DND-41 (cell line): ENCODE data around the gene CACNB4.

Experiments
- ATAC-seq: fragments of 200-7000 bp; cut with Tn5 transposase; 3 replicates; pipeline ENCODE4 v1.9.1; 2021; ENCODE audit warnings: low read depth; ENCODE audit not compliant: insufficient read depth
- DNase-seq: peaks from one replicate; pipeline ENCODE4 v3.0.0-alpha.2; 2020
- H2AFZ ChIP-seq: 2 replicates; pipeline ENCODE4 v1.6.0; 2012; ENCODE audit warnings: low read depth, low read length
- H3K27ac ChIP-seq: 2 replicates; pipeline ENCODE4 v1.5.1; 2012; ENCODE audit warnings: low read length, inconsistent platforms
- H3K27me3 ChIP-seq: fragments of 200-600 bp; sonication (generic); 2 replicates; pipeline ENCODE4 v1.6.0; 2012; ENCODE audit warnings: low read length, mild to moderate bottlenecking, inconsistent platforms; ENCODE audit not compliant: insufficient read depth, poor library complexity
- H3K36me3 ChIP-seq: 2 replicates; pipeline ENCODE4 v1.5.1; 2012; ENCODE audit warnings: low read length, inconsistent platforms; ENCODE audit not compliant: insufficient read depth
- H3K4me1 ChIP-seq: 2 replicates; pipeline ENCODE4 v1.5.1; 2012; ENCODE audit warnings: mild to moderate bottlenecking, low read length; ENCODE audit not compliant: insufficient read depth
- H3K4me2 ChIP-seq: 2 replicates; pipeline ENCODE4 v1.6.0; 2012; ENCODE audit warnings: mild to moderate bottlenecking, moderate library complexity, low read length, inconsistent platforms; ENCODE audit not compliant: insufficient read depth
- H3K4me3 ChIP-seq, 2 experiments: fragments of 200-600 bp in 1 of 2; shearing (Covaris generic) in 1 of 2; 2 replicates each; pipeline ENCODE4 v1.5.1; 2012 to 2016; ENCODE audit warnings: inconsistent platforms in 2 of 2, low read length in 2 of 2, mild to moderate bottlenecking in 2 of 2, low read depth in 1 of 2, moderate library complexity in 1 of 2
- H3K79me2 ChIP-seq: 2 replicates; pipeline ENCODE4 v1.6.0; 2012; ENCODE audit warnings: low read length, inconsistent platforms; ENCODE audit not compliant: insufficient read depth
- H3K9ac ChIP-seq: 2 replicates; pipeline ENCODE4 v1.6.0; 2012; ENCODE audit warnings: low read depth, mild to moderate bottlenecking, inconsistent platforms, low read length, moderate library complexity
- H3K9me3 ChIP-seq: 2 replicates; pipeline ENCODE4 v1.5.1; 2012; ENCODE audit warnings: low read length, moderate library complexity, mild to moderate bottlenecking, inconsistent platforms; ENCODE audit not compliant: insufficient read depth, severe bottlenecking
- H4K20me1 ChIP-seq: 2 replicates; pipeline ENCODE4 v1.6.0; 2012; ENCODE audit warnings: low read length; ENCODE audit not compliant: insufficient read depth
- EZH2 ChIP-seq: IDR thresholded peaks from 3 replicates; pipeline ENCODE4 v1.6.1; 2012; ENCODE audit warnings: borderline replicate concordance, low read depth, mild to moderate bottlenecking, moderate library complexity, low read length, inconsistent platforms; ENCODE audit not compliant: severe bottlenecking
- TF ChIP-seq, protein P1 (sequence below): IDR thresholded peaks from 2 replicates; pipeline ENCODE4 v1.5.1; 2012; ENCODE audit warnings: borderline replicate concordance, low read length, moderate library complexity, mild to moderate bottlenecking; ENCODE audit not compliant: poor library complexity, severe bottlenecking; ENCODE audit errors: extremely low read depth

CACNB4 gene

GRCh38 chr2:151906633-151906998, 192.2 kb downstream of the CACNB4 start:
- no peak overlapping the region for H3K4me2 ChIP-seq
- TF ChIP-seq EZH2, result no peak
- TF ChIP-seq, protein P1, sequence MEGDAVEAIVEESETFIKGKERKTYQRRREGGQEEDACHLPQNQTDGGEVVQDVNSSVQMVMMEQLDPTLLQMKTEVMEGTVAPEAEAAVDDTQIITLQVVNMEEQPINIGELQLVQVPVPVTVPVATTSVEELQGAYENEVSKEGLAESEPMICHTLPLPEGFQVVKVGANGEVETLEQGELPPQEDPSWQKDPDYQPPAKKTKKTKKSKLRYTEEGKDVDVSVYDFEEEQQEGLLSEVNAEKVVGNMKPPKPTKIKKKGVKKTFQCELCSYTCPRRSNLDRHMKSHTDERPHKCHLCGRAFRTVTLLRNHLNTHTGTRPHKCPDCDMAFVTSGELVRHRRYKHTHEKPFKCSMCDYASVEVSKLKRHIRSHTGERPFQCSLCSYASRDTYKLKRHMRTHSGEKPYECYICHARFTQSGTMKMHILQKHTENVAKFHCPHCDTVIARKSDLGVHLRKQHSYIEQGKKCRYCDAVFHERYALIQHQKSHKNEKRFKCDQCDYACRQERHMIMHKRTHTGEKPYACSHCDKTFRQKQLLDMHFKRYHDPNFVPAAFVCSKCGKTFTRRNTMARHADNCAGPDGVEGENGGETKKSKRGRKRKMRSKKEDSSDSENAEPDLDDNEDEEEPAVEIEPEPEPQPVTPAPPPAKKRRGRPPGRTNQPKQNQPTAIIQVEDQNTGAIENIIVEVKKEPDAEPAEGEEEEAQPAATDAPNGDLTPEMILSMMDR, result no peak
- no peak for ATAC-seq
- no peaks in the 10 kb centered on the region for H3K36me3 ChIP-seq
- H2AFZ ChIP-seq, result no peak overlapping the region
- DNase-seq, result no peak
- H3K27me3 ChIP-seq, result peaks cover 9% of the 10 kb centered on the region
- no peaks in the 10 kb centered on the region for H3K9me3 ChIP-seq
- no peaks in the 10 kb centered on the region for H3K4me1 ChIP-seq
- no peak overlapping the region for H3K4me3 ChIP-seq
- no peak overlapping the region for H3K27ac ChIP-seq
- no peak overlapping the region for H3K9ac ChIP-seq
- no peaks in the 10 kb centered on the region for H3K79me2 ChIP-seq
- H4K20me1 ChIP-seq, result no peaks in the 10 kb centered on the region

- H3K27me3 ChIP-seq, result peaks cover 9% of the 10 kb centered on the region
- H3K36me3 ChIP-seq, result no peaks in the 10 kb centered on the region
- H4K20me1 ChIP-seq, result no peaks in the 10 kb centered on the region
- no peaks in the 10 kb centered on the region for H3K9me3 ChIP-seq
- H2AFZ ChIP-seq, result no peak overlapping the region
- H3K79me2 ChIP-seq, result no peaks in the 10 kb centered on the region
- H3K4me3 ChIP-seq, result no peak overlapping the region
- ATAC-seq (no peak), DNase-seq (no peak)
- H3K4me2 ChIP-seq, result no peak overlapping the region
- H3K27ac ChIP-seq, result no peak overlapping the region
- no peak overlapping the region for H3K9ac ChIP-seq
- TF ChIP-seq, protein P1, result no peak
- TF ChIP-seq EZH2, result no peak
- H3K4me1 ChIP-seq, result no peaks in the 10 kb centered on the region
Observed at GRCh38 chr2:151905963-151906632, 192.7 kb downstream of the CACNB4 start.

DNA sequence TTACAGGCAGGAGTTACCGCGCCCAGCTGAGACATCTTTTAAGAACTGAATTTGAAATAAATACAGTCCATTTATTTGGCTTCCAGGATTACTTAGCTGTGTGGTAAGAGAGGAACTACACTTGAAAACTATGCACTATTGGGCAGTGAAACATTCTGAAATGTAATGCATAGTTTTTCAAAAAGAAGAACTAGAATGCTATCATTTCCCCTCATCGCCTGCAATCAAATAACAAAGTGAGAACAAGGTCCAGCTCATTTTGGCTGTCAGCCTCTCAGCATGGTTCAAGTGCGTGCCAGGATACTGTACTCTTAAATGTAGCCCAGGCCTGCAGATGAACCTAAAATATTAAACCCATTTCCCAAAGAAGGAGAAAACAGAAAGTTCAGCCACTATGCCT, 194.0 kb downstream of the CACNB4 start:
- H3K27me3 ChIP-seq, result peaks cover 14% of the 10 kb centered on the region
- no peak overlapping the region for H3K4me3 ChIP-seq
- no peaks in the 10 kb centered on the region for H3K79me2 ChIP-seq
- H3K9me3 ChIP-seq, result no peaks in the 10 kb centered on the region
- no peak overlapping the region for H3K4me2 ChIP-seq
- no peaks in the 10 kb centered on the region for H3K4me1 ChIP-seq
- TF ChIP-seq EZH2, result no peak
- TF ChIP-seq, protein P1, result no peak
- no peak overlapping the region for H3K9ac ChIP-seq
- no peak overlapping the region for H2AFZ ChIP-seq
- no peak overlapping the region for H3K27ac ChIP-seq
- no peak for DNase-seq
- no peaks in the 10 kb centered on the region for H3K36me3 ChIP-seq
- no peak for ATAC-seq
- no peaks in the 10 kb centered on the region for H4K20me1 ChIP-seq
